NOMO-1 treated with dmso at 0.1 percent for 144 hours (cell line): ENCODE results near the gene PARD3B.

Experiments used
- DNase-seq: peaks from one replicate; lab custom pipeline; 2025; ENCODE audit not compliant: unreplicated experiment; lab: John Stamatoyannopoulos, UW

PARD3B gene

GRCh38 chr2:204693262-204693661, 148.0 kb downstream of the PARD3B start:
- no peak for DNase-seq

- DNase-seq: no peak
These were observed 150.2 kb downstream of the PARD3B start for GRCh38 chr2:204695506-204695905.

- no peak for DNase-seq
These were observed 150.8 kb downstream of the PARD3B start for GRCh38 chr2:204696124-204696523.

- DNase-seq: no peak
These were observed 160.1 kb downstream of the PARD3B start for GRCh38 chr2:204705243-204705932.

- DNase-seq: no peak
These were observed 161.7 kb downstream of the PARD3B start for GRCh38 chr2:204706939-204707338.

- DNase-seq: no peak
These were observed 167.9 kb downstream of the PARD3B start for GRCh38 chr2:204713211-204713610.

GRCh38 chr2:204715361-204715760, 170.1 kb downstream of the PARD3B start:
- no peak for DNase-seq

GRCh38 chr2:204717591-204717990, 172.3 kb downstream of the PARD3B start:
- no peak for DNase-seq

GRCh38 chr2:204718607-204719006, 173.3 kb downstream of the PARD3B start:
- DNase-seq: no peak

- no peak for DNase-seq
These were observed 175.6 kb downstream of the PARD3B start for GRCh38 chr2:204720874-204721273.

- DNase-seq: no peak
These were observed 176.9 kb downstream of the PARD3B start for GRCh38 chr2:204722207-204722606.

- DNase-seq: no peak
These were observed 177.4 kb downstream of the PARD3B start for GRCh38 chr2:204722691-204723090.

GRCh38 chr2:204725693-204726360, 180.6 kb downstream of the PARD3B start:
- no peak for DNase-seq

- DNase-seq: no peak
These were observed 181.6 kb downstream of the PARD3B start for GRCh38 chr2:204726831-204727230.

- DNase-seq: no peak
These were observed 182.1 kb downstream of the PARD3B start for GRCh38 chr2:204727368-204727767.

GRCh38 chr2:204730603-204731002, 185.3 kb downstream of the PARD3B start:
- DNase-seq: no peak

- DNase-seq: no peak
These were observed 186.7 kb downstream of the PARD3B start for GRCh38 chr2:204732019-204732418.

GRCh38 chr2:204737296-204737695, 192.0 kb downstream of the PARD3B start:
- no peak for DNase-seq

- no peak for DNase-seq
These were observed 193.4 kb downstream of the PARD3B start for GRCh38 chr2:204738721-204739120.

GRCh38 chr2:204743393-204743960, 198.2 kb downstream of the PARD3B start:
- no peak for DNase-seq

- DNase-seq: no peak
These were observed 199.2 kb downstream of the PARD3B start for GRCh38 chr2:204744506-204744905.

- no peak for DNase-seq
These were observed 203.0 kb downstream of the PARD3B start for GRCh38 chr2:204748286-204748685.
